Measurements from ENCODE around the gene SLC22A17. TPM values are rescaled to one million over a fixed set of nuclear protein-coding genes. Genes with fewer than 3 reads are reported as not detected.
A peak's percentile ranks its signal among the peaks of the same experiment; 100 is the strongest.

The SLC22A17 gene
- total and polyA plus RNA-seq, 2 of the 13 experiments (the other 11 are each of a cell fraction or from before 2014, with no cell fraction given) = 0.95 to 1.1 TPM

DNA sequence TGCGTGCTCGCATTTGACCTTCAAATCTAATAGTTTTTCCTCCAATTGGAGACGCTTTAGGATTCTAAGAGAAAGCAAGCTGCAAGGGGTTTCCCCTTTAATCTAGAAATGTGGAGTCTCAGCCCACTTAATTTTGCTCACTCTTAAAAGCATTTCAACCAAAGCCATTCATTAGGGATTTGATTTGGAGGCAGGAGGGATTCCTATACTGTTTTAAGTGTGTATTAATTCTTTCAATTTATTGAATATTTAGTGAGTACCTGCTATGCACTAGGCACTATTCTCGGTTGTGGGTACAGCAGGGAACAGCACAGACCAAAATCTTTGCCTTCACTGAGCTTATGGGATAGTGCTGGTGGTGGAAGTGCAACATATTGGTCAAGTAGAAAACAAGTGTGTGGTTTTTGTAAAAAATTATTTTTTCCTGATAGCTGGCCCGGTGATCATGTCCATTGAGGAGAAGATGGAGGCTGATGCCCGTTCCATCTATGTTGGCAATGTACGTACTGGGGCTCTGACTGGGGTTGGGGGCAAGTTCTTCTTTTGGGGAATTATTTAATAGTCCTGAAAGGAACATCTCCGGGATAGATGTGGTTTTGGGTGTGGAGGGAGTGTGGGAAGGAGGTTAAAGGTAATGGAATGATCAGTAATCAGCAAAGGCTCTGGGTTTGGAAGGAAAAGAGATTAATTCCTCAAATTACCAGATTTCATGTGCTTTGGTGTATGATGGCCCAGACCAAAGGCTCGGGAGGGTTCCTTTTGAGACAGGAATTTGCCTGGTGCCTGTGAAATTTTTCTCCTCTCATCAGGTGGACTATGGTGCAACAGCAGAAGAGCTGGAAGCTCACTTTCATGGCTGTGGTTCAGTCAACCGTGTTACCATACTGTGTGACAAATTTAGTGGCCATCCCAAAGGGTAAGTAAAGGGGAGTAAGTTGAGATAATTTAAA, 29.8 kb downstream of the SLC22A17 start (continued):
- no peak for TF ChIP-seq TCF12 (IDR thresholded peaks at IDR 0.05)
- no peak for TF ChIP-seq TCF12 (CRISPR knock-in tag; IDR thresholded peaks at IDR 0.05)
- TF ChIP-seq, protein P1, sequence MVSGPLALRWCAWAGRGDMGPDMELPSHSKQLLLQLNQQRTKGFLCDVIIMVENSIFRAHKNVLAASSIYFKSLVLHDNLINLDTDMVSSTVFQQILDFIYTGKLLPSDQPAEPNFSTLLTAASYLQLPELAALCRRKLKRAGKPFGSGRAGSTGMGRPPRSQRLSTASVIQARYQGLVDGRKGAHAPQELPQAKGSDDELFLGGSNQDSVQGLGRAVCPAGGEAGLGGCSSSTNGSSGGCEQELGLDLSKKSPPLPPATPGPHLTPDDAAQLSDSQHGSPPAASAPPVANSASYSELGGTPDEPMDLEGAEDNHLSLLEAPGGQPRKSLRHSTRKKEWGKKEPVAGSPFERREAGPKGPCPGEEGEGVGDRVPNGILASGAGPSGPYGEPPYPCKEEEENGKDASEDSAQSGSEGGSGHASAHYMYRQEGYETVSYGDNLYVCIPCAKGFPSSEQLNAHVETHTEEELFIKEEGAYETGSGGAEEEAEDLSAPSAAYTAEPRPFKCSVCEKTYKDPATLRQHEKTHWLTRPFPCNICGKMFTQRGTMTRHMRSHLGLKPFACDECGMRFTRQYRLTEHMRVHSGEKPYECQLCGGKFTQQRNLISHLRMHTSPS (CRISPR knock-in tag; IDR thresholded peaks at IDR 0.05; ENCODE audit: low read depth) = no peak
- no peak for TF ChIP-seq ZNF776 (CRISPR knock-in tag; IDR thresholded peaks at IDR 0.05)
- TF ChIP-seq MYPOP (CRISPR knock-in tag; IDR thresholded peaks at IDR 0.05) = no peak
- TF ChIP-seq REXO4 (CRISPR knock-in tag; IDR thresholded peaks at IDR 0.05; ENCODE audit: borderline replicate concordance) = no peak
- TF ChIP-seq, protein P2, sequence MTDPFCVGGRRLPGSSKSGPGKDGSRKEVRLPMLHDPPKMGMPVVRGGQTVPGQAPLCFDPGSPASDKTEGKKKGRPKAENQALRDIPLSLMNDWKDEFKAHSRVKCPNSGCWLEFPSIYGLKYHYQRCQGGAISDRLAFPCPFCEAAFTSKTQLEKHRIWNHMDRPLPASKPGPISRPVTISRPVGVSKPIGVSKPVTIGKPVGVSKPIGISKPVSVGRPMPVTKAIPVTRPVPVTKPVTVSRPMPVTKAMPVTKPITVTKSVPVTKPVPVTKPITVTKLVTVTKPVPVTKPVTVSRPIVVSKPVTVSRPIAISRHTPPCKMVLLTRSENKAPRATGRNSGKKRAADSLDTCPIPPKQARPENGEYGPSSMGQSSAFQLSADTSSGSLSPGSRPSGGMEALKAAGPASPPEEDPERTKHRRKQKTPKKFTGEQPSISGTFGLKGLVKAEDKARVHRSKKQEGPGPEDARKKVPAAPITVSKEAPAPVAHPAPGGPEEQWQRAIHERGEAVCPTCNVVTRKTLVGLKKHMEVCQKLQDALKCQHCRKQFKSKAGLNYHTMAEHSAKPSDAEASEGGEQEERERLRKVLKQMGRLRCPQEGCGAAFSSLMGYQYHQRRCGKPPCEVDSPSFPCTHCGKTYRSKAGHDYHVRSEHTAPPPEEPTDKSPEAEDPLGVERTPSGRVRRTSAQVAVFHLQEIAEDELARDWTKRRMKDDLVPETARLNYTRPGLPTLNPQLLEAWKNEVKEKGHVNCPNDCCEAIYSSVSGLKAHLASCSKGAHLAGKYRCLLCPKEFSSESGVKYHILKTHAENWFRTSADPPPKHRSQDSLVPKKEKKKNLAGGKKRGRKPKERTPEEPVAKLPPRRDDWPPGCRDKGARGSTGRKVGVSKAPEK (CRISPR knock-in tag; IDR thresholded peaks at IDR 0.05; ENCODE audit: borderline replicate concordance) = no peak
- TF ChIP-seq RFXAP (CRISPR knock-in tag; IDR thresholded peaks at IDR 0.05; ENCODE audit: borderline replicate concordance) = no peak
- TF ChIP-seq TOE1 (CRISPR knock-in tag; IDR thresholded peaks at IDR 0.05) = no peak
- TF ChIP-seq ZNF678 (CRISPR knock-in tag; IDR thresholded peaks at IDR 0.05) = no peak
- no peak for TF ChIP-seq THYN1 (CRISPR knock-in tag; IDR thresholded peaks at IDR 0.05; ENCODE audit: borderline replicate concordance, low read depth)
- peak; percentile 9; the same call in 1 of the 2 replicates for TF ChIP-seq ZMYM4 (CRISPR knock-in tag; IDR thresholded peaks at IDR 0.05)
- TF ChIP-seq, protein P3, sequence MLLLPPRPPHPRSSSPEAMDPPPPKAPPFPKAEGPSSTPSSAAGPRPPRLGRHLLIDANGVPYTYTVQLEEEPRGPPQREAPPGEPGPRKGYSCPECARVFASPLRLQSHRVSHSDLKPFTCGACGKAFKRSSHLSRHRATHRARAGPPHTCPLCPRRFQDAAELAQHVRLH (CRISPR knock-in tag; IDR thresholded peaks at IDR 0.05; ENCODE audit: borderline replicate concordance, low read depth) = peak; percentile 51; the same call in 1 of the 2 replicates
- TF ChIP-seq ZFP36 (IDR thresholded peaks at IDR 0.05; ENCODE audit: borderline replicate concordance, low read depth, low read length, partially characterized antibody) = no peak
- TF ChIP-seq, protein P4, sequence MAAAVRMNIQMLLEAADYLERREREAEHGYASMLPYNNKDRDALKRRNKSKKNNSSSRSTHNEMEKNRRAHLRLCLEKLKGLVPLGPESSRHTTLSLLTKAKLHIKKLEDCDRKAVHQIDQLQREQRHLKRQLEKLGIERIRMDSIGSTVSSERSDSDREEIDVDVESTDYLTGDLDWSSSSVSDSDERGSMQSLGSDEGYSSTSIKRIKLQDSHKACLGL (CRISPR knock-in tag; IDR thresholded peaks at IDR 0.05) = no peak
- 0 out of 2 replicates have a peak, but pooled peaks have one; percentile 31 for TF ChIP-seq MTF1 (CRISPR knock-in tag; IDR thresholded peaks at IDR 0.05)
- TF ChIP-seq ZNF737 (CRISPR knock-in tag; IDR thresholded peaks at IDR 0.05; ENCODE audit: borderline replicate concordance) = no peak
- no peak for TF ChIP-seq ZKSCAN1 (IDR thresholded peaks at IDR 0.05; ENCODE audit: low read length)
- no peak for TF ChIP-seq PAWR (CRISPR knock-in tag; IDR thresholded peaks at IDR 0.05; ENCODE audit: borderline replicate concordance)
- TF ChIP-seq ZNF724P (CRISPR knock-in tag; IDR thresholded peaks at IDR 0.05; ENCODE audit: borderline replicate concordance) = peak; percentile 33; the same call in 1 of the 2 replicates
- no peak for TF ChIP-seq ZSCAN12 (CRISPR knock-in tag; IDR thresholded peaks at IDR 0.05)
- peak; percentile 10 for TF ChIP-seq ZNF781 (CRISPR knock-in tag; IDR thresholded peaks at IDR 0.05; ENCODE audit: borderline replicate concordance, not compliant biosample characterization)
